Measurements from ENCODE around the gene TENM3.

GRCh38 chr4:182344968-182345367 lies 101.8 kb downstream of the TENM3 start:
- TF ChIP-seq, protein P1, sequence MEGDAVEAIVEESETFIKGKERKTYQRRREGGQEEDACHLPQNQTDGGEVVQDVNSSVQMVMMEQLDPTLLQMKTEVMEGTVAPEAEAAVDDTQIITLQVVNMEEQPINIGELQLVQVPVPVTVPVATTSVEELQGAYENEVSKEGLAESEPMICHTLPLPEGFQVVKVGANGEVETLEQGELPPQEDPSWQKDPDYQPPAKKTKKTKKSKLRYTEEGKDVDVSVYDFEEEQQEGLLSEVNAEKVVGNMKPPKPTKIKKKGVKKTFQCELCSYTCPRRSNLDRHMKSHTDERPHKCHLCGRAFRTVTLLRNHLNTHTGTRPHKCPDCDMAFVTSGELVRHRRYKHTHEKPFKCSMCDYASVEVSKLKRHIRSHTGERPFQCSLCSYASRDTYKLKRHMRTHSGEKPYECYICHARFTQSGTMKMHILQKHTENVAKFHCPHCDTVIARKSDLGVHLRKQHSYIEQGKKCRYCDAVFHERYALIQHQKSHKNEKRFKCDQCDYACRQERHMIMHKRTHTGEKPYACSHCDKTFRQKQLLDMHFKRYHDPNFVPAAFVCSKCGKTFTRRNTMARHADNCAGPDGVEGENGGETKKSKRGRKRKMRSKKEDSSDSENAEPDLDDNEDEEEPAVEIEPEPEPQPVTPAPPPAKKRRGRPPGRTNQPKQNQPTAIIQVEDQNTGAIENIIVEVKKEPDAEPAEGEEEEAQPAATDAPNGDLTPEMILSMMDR (IDR thresholded peaks at IDR 0.05; ENCODE audit: low read depth, low read length, poor library complexity, severe bottlenecking), result no peak
- no peak for TF ChIP-seq EZH2phosphoT487 (IDR thresholded peaks at IDR 0.05; ENCODE audit: borderline replicate concordance, low read length)
